ES-I3 (cell line): ENCODE results near the gene FHAD1.
A peak's percentile ranks its signal among the peaks of the same experiment; 100 is the strongest.
"Not testable (repeated sequence)": the region's sequence is repeated elsewhere in the genome, so short reads cannot be mapped to it uniquely, and the experiment has no call there.

Experiments used
- H3K36me3 ChIP-seq: 2 replicates; pipeline ENCODE4 v1.6.1; 2013; ENCODE audit warnings: mild to moderate bottlenecking, low read length, control low read depth, moderate library complexity; ENCODE audit not compliant: insufficient read depth
- H3K4me1 ChIP-seq: 2 replicates; pipeline ENCODE4 v1.6.1; 2013; ENCODE audit warnings: mild to moderate bottlenecking, control low read depth, low read length; ENCODE audit not compliant: insufficient read depth
- H3K9ac ChIP-seq: 2 replicates; pipeline ENCODE4 v1.6.1; 2013; ENCODE audit warnings: low read depth, mild to moderate bottlenecking, low read length, moderate library complexity
- H3K9me3 ChIP-seq: 2 replicates; pipeline ENCODE4 v1.6.1; 2013; ENCODE audit warnings: mild to moderate bottlenecking, low read length, moderate library complexity; ENCODE audit not compliant: control insufficient read depth, insufficient read depth

FHAD1 gene

DNA sequence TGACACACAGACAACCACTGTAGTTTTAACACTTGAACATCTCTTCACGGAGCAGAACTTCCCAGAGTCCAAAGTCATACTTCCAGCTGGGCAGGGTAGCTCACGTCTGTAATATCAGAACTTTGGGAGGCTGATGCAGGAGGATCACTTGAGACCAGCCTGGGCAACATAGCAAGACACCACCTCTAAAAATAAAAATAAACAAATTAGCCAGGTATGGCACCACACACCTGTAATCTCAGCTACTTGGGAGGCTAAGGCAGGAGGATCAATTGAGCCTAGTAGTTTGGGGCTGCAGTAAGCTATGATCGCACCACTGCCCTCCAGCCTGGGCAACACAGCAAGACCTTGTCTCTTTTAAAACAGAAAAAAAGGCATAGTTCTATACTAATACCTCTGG, 138.4 kb downstream of the FHAD1 start:
- Histone ChIP-seq H3K9ac (0 out of 2 replicates have a peak overlapping the region, but pooled peaks have one; percentile 4), H3K4me1 (peaks cover 20% of the 10 kb centered on the region; the same call in 1 of the 2 replicates), H3K36me3 (no peaks in the 10 kb centered on the region), H3K9me3 (no peaks in the 10 kb centered on the region)

GRCh38 chr1:15386164-15386749, 139.2 kb downstream of the FHAD1 start:
- H3K9ac ChIP-seq, result peak overlapping the region; percentile 11; the same call in 1 of the 2 replicates
- no peaks in the 10 kb centered on the region for H3K36me3 ChIP-seq
- peaks cover 20% of the 10 kb centered on the region; the same call in 1 of the 2 replicates for H3K4me1 ChIP-seq
- H3K9me3 ChIP-seq, result no peaks in the 10 kb centered on the region

DNA sequence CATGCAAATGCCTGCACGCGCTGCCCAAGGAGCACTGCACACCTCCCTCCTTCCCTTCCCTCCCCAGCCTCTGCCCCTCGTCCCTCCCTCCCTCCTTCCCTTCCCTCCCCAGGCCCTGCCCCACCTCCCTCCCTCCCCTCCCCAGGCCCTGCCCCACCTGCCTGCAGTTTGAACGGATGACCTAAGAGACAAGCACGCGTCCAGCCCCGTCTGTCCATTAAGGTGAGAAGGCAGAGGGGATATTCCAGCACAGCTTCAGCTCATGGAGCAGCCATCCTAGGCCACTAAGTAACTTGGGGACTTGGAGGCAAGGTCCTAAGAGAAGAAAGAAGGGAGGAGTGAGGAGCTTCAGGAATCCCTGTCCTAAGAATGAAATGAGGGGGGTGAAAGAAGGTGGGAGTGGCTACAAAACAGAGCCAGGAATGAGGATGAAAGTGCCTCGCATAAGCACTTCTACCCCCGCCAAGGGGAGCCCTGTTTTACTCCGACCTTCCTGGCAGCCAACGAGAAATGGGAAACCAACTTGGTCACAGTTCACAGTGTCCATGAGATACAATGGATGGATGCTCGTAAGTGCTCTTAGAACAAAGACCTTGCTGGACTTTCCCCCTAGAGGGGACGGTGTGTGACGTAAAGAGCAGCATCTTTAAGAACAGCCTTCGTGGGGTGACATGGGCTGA, 141.3 kb downstream of the FHAD1 start:
- H3K4me1 ChIP-seq, result peaks cover 20% of the 10 kb centered on the region; the same call in 1 of the 2 replicates
- no peaks in the 10 kb centered on the region for H3K36me3 ChIP-seq
- peak overlapping the region; percentile 4; the same call in 1 of the 2 replicates for H3K9ac ChIP-seq
- H3K9me3 ChIP-seq, result no peaks in the 10 kb centered on the region

DNA sequence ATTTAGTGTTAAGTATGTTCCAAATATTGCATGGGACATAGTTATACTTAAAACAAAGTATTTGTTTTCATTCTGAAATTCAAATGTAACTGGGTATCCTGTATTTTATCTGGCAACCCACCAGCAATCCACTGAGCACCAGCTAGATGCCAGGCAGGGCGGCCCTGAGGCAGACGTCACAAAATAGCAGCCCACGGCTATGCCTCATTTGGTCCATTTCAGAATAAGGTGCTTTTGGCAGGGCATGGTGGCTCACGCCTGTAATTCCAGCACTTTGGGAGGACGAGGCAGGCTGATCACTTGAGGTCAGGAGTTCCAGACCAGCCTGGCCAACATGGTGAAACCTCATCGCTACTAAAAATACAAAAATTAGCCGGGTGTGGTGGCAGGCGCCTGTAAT, 142.8 kb downstream of the FHAD1 start:
- H3K9ac ChIP-seq, H3K9me3 ChIP-seq, H3K36me3 ChIP-seq: not testable (repeated sequence)
- peaks cover 24% of the 10 kb centered on the region; the same call in 1 of the 2 replicates for H3K4me1 ChIP-seq

- Histone ChIP-seq H3K4me1 (peaks cover 24% of the 10 kb centered on the region; the same call in 1 of the 2 replicates), H3K9ac (no peak overlapping the region), H3K9me3 (no peaks in the 10 kb centered on the region), H3K36me3 (no peaks in the 10 kb centered on the region)
Observed at GRCh38 chr1:15390667-15391066, 143.6 kb downstream of the FHAD1 start.

DNA sequence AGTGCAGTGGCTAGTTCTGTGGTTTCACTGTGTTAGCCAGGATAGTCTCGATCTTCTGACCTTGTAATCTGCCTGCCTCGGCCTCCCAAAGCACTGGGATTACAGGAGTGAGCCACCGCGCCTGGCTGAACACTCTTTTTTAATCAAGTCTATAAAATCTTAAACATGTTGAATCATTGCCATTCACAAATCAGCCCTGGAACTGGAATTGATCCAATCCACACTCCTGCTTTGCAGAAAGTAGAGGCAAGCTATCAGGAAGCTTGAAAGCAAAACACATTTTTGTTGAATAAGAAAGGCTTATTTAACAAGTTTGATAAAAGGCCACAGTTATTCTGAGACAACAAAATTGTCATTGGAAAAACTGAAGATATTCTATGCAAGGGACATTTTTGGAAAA, 144.3 kb downstream of the FHAD1 start:
- Histone ChIP-seq H3K36me3 (no peaks in the 10 kb centered on the region), H3K9ac (no peak overlapping the region), H3K4me1 (peaks cover 17% of the 10 kb centered on the region; the same call in 1 of the 2 replicates), H3K9me3 (no peaks in the 10 kb centered on the region)

DNA sequence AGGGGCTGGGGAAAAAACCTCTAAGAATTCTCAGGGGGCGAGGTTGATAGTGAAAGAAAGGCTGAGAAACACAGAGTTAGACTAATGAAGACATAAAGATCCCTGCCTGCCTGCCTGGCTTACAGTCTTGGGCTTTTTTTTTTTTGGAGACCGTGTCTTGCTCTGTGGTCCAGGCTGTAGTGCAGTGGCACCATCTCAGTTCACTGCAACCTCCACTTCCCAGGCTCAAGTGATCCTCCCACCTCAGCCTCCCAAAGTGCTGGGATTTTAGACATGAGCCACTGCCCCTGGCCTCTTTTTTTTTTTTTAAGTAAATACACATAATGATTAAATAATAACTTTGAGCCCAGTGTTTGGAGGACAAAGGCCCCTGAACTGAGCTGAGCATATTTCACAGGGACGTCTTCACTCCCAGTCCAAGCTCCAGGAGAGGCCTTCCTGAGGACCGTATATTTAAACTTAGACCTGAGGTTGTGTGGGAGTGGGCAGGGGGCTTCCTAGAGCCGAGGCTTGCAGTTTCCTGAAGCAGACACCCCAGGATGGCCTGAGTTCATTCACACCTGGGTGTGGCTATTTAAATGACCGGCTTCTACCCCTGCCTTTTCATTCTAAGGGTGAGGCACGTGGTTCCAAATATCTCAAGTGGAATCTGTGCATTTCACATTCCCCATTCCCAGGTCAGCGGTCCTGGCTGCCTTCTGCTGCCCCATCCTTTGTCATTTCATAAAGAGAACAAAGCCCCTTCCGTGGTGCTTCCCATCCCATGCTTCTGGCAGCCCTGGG, 146.6 kb downstream of the FHAD1 start:
- Histone ChIP-seq H3K4me1 (peaks cover 10% of the 10 kb centered on the region; the same call in 1 of the 2 replicates), H3K36me3 (no peaks in the 10 kb centered on the region), H3K9ac (no peak overlapping the region), H3K9me3 (no peaks in the 10 kb centered on the region)

GRCh38 chr1:15394258-15394690, 147.3 kb downstream of the FHAD1 start:
- Histone ChIP-seq H3K9ac (no peak overlapping the region), H3K36me3 (no peaks in the 10 kb centered on the region), H3K4me1 (peaks cover 10% of the 10 kb centered on the region; the same call in 1 of the 2 replicates), H3K9me3 (peaks cover 3% of the 10 kb centered on the region; the same call in 1 of the 2 replicates)

DNA sequence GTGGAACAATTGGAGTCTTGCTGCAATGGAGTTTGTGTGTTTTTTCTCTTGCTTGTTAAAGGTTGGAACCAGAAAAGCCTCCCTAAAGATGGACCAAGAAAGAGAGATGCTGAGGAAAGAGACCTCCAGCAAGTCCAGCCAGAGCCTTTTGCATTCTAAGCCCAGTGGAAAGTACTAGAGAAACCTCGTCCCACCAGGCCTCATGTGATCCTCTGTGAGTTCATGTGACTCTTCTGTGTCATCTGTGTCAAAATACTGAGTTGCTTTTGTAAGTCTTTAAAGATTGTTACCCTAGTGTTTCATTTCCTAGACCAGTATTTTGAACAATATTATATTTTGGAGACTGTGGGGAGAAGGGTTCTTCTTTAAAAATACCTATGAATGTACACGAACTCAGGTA, 150.2 kb downstream of the FHAD1 start:
- H3K9ac ChIP-seq, result no peak overlapping the region

DNA sequence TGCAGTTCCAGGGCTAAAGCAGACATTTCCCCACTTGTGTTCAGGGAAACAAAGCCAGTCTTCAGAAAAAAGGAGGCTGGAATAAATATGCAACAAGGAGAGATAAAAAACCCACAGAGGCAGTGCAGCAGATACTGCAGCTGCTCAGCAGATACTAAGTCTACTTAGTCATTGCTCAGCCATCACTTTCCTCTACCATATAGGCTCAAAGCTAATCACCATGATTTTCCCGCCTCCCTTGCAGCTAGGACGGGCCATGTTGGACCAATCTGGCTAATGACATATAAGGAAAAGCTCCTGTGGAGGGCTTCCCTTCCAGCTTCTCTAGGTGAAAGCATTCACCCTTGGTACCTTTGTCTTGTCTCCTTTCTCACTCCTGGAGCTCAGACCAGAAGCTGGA, 152.7 kb downstream of the FHAD1 start:
- H3K4me1 ChIP-seq, result no peaks in the 10 kb centered on the region
- H3K9me3 ChIP-seq, result peaks cover 4% of the 10 kb centered on the region; the same call in 1 of the 2 replicates

More for the DNA sequence above, 150.2 kb downstream of the FHAD1 start:
- peaks cover 10% of the 10 kb centered on the region; the same call in 1 of the 2 replicates for H3K4me1 ChIP-seq
- H3K9me3 ChIP-seq, result peaks cover 4% of the 10 kb centered on the region; the same call in 1 of the 2 replicates
- no peaks in the 10 kb centered on the region for H3K36me3 ChIP-seq

GRCh38 chr1:15400627-15401026, 153.6 kb downstream of the FHAD1 start:
- H3K9ac ChIP-seq, result no peak overlapping the region
- H3K4me1 ChIP-seq, result no peaks in the 10 kb centered on the region
- H3K9me3 ChIP-seq, result peaks cover 4% of the 10 kb centered on the region; the same call in 1 of the 2 replicates
- no peaks in the 10 kb centered on the region for H3K36me3 ChIP-seq

More for the DNA sequence above, 152.7 kb downstream of the FHAD1 start:
- Histone ChIP-seq H3K36me3 (no peaks in the 10 kb centered on the region), H3K9ac (no peak overlapping the region)

DNA sequence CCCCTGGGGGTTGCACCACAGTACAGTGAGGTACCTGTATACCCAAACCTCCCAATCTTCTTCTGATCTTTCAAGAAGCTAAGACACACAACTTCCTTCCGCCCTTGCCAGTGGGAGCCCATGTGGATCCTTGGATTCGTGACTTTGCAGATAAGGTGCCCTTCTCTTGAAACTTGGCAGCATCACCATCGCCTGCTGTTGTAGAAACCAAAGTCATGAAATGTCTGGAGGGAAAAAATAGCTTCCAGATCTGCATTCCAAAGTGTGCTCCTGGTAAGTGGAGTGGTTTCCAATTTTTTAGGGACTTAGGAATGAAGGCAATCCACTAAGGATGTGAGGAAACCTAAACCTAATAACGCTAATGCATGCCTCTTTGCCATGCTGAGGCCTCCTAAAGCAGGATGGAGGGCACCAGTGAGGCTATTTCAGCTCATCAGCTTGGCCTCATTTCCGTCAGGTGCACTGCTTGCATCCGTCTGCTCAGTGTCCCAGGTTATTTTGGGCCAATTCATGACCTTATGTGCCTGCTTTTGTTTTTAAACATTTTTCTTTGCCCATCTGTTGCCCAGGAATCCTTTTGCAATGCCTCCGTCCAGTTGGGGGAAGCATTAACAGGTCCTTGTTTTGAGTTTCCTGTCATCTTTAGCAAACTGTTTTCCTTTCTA, 154.5 kb downstream of the FHAD1 start:
- no peaks in the 10 kb centered on the region for H3K4me1 ChIP-seq
- H3K9ac ChIP-seq, result no peak overlapping the region
- no peaks in the 10 kb centered on the region for H3K36me3 ChIP-seq
- H3K9me3 ChIP-seq, result peaks cover 4% of the 10 kb centered on the region; the same call in 1 of the 2 replicates

DNA sequence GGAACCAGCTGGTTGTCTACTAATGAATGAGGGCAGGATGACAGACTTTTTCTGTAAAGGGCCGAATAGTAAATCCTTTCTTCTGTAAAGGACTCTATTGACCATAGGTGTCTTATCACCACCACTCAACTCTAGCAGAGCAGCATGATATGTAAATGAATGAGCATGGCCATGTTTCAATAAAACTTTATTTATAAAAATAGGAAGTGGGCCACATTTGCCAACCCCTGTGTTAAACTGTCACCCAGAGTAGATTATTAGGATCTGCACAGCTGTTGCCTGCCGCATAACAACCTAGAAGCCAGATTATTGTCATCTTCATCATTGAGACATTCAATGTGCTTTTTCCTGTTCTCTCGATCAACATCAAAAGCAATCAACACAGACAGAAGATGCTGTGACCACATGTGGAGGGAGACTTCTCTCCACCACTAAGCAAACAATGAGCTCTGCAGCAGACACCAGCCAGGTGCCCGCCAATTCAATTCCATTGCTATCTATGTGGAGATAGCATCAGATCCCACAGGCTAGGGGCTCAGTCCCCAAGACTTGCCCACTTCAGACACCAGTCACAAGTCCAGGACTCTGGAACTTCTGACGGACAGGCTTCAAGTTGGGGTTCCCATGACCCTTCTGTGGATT, 155.9 kb downstream of the FHAD1 start:
- peaks cover 4% of the 10 kb centered on the region; the same call in 1 of the 2 replicates for H3K9me3 ChIP-seq
- H3K4me1 ChIP-seq, result no peaks in the 10 kb centered on the region
- no peak overlapping the region for H3K9ac ChIP-seq
- no peaks in the 10 kb centered on the region for H3K36me3 ChIP-seq
